WI38 (cell line): ENCODE results near the gene CALHM1.

Source experiments
- H3K4me3 ChIP-seq: 2 replicates; pipeline ENCODE4 v1.5.1; 2011; ENCODE audit warnings: low read depth, mild to moderate bottlenecking, control low read depth, low read length
- CTCF ChIP-seq: IDR thresholded peaks from 2 replicates; pipeline ENCODE4 v1.5.1; 2012; ENCODE audit warnings: low read depth, mild to moderate bottlenecking, control low read depth, low read length

CALHM1 gene

GRCh38 chr10:103440416-103440815 is 18.3 kb downstream of the CALHM1 start:
- H3K4me3 ChIP-seq = no peak overlapping the region
- TF ChIP-seq CTCF = no peak

GRCh38 chr10:103439776-103440175 is 18.9 kb downstream of the CALHM1 start:
- H3K4me3 ChIP-seq = no peak overlapping the region
- TF ChIP-seq CTCF = no peak

GRCh38 chr10:103433858-103434257 is 24.8 kb downstream of the CALHM1 start:
- no peak overlapping the region for H3K4me3 ChIP-seq
- TF ChIP-seq CTCF = no peak

- TF ChIP-seq CTCF = no peak
- no peak overlapping the region for H3K4me3 ChIP-seq
These were observed 26.8 kb downstream of the CALHM1 start for GRCh38 chr10:103431902-103432301.

GRCh38 chr10:103429647-103430046 is 29.1 kb downstream of the CALHM1 start:
- TF ChIP-seq CTCF = no peak
- no peak overlapping the region for H3K4me3 ChIP-seq

- no peak for TF ChIP-seq CTCF
- no peak overlapping the region for H3K4me3 ChIP-seq
These were observed 29.6 kb downstream of the CALHM1 start for GRCh38 chr10:103428989-103429643.

- TF ChIP-seq CTCF = no peak
- no peak overlapping the region for H3K4me3 ChIP-seq
These were observed 30.8 kb downstream of the CALHM1 start for GRCh38 chr10:103427866-103428265.
